Mesendoderm (in vitro differentiated cells): Measurements from ENCODE around the gene HAND1.

Experiments used
- DNase-seq: peaks from one replicate; pipeline ENCODE4 v3.0.0; 2013
- H2AK5ac ChIP-seq: 2 replicates; pipeline ENCODE4 v1.6.1; 2013; ENCODE audit warnings: low read length, inconsistent platforms
- H2BK120ac ChIP-seq: 2 replicates; pipeline ENCODE4 v1.6.1; 2013; ENCODE audit warnings: low read depth, mild to moderate bottlenecking, low read length, moderate library complexity, mixed read lengths
- H2BK15ac ChIP-seq: replicated peaks from 2 replicates; pipeline ENCODE4 v1.6.1; 2013; ENCODE audit warnings: low read depth, mild to moderate bottlenecking, moderate library complexity
- H2BK5ac ChIP-seq: 2 replicates; pipeline ENCODE4 v1.6.1; 2013; ENCODE audit warnings: low read length, inconsistent platforms
- H3K18ac ChIP-seq: 2 replicates; pipeline ENCODE4 v1.6.1; 2013; ENCODE audit warnings: mild to moderate bottlenecking, low read length, mixed read lengths
- H3K23ac ChIP-seq: one replicate; pipeline ENCODE4 v1.6.1; 2013; ENCODE audit warnings: low read length
- H3K27ac ChIP-seq: 2 replicates; pipeline ENCODE4 v1.5.1; 2013; ENCODE audit warnings: low read depth, mild to moderate bottlenecking, inconsistent platforms, low read length, moderate library complexity
- H3K27me3 ChIP-seq: 2 replicates; pipeline ENCODE4 v1.6.1; 2013; ENCODE audit warnings: low read length, control low read depth, mild to moderate bottlenecking, inconsistent platforms; ENCODE audit not compliant: insufficient read depth, poor library complexity
- H3K36me3 ChIP-seq: 2 replicates; pipeline ENCODE4 v1.6.1; 2013; ENCODE audit warnings: low read length, inconsistent platforms; ENCODE audit not compliant: control insufficient read depth, insufficient read depth
- H3K4ac ChIP-seq: one replicate; pipeline ENCODE4 v1.6.1; 2013; ENCODE audit warnings: low read depth, mild to moderate bottlenecking, low read length, moderate library complexity
- H3K4me1 ChIP-seq: 2 replicates; pipeline ENCODE4 v1.6.1; 2013; ENCODE audit warnings: low read depth, low read length, inconsistent platforms; ENCODE audit not compliant: control insufficient read depth
- H3K4me2 ChIP-seq: 2 replicates; pipeline ENCODE4 v1.6.1; 2013; ENCODE audit warnings: low read length
- H3K4me3 ChIP-seq: 2 replicates; pipeline ENCODE4 v1.5.1; 2013; ENCODE audit warnings: mild to moderate bottlenecking, low read length
- H3K56ac ChIP-seq: one replicate; pipeline ENCODE4 v1.6.1; 2013; ENCODE audit warnings: low read length
- H3K79me1 ChIP-seq: 2 replicates; pipeline ENCODE4 v1.6.1; 2013; ENCODE audit warnings: low read length, inconsistent platforms
- H3K79me2 ChIP-seq: 2 replicates; pipeline ENCODE4 v1.6.1; 2013; ENCODE audit warnings: mild to moderate bottlenecking, low read length; ENCODE audit not compliant: control insufficient read depth, insufficient read depth
- H3K9ac ChIP-seq: 2 replicates; pipeline ENCODE4 v1.6.1; 2013; ENCODE audit warnings: low read length, inconsistent platforms
- H4K5ac ChIP-seq: one replicate; pipeline ENCODE4 v1.6.1; 2013; ENCODE audit warnings: low read length
- H4K8ac ChIP-seq: one replicate; pipeline ENCODE4 v1.6.1; 2013; ENCODE audit warnings: low read depth, mild to moderate bottlenecking, control low read depth, low read length, moderate library complexity
- WGBS: extraction: QIAGEN DNeasy Blood & Tissue Kit; methylation state at CpG from one replicate; pipeline ENCODE4 v1.1.7; 2013; ENCODE audit warnings: low lambda C conversion rate, missing lambda C conversion rate; ENCODE audit not compliant: insufficient coverage; ENCODE audit errors: extremely low coverage; 5-methylcytosine and 5-hydroxymethylcytosine counted together

The HAND1 gene

DNA sequence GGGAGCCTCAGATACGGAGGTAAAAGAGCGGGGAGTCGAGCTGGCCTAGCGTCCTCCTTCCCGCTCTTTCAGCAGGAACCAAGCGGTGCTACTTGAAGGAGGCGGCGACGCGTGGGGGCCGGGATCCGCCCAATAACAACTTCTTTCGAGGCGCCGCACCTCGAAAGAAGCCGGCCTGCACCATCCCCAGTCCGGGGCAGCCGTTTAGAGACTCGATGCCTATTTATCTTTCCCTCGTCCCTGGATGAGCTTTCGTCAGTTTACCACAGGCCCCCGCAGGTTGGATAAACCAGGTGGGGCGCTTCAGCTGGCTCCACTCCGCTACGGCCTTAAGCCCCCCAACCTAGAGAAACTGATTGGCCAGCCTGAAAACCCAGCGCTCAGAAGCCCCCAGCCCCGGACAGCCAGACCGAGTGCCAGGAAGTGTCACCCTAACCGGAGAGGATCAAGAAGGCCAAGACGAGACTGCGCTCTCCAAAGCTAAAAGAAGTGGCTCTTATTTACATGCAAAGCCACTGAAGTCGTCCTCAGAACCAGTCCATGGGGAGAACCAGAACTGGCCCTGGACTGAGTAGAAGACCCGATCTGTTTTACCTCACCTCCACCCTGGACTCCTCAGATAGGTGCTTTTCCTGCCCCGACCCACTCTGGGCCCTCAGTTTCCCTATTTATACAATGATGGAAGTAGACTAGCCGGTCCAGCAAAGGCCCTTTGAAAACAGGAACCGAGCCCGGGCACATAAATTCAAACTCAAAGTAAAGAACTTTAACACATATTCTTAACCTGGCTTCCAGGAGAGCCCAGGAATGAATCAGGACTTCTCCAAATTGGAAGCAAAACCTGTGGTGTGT lies 1.4 kb downstream of the HAND1 start:
- H3K27ac ChIP-seq, result no peak overlapping the region
- no peaks in the 10 kb centered on the region for H3K36me3 ChIP-seq
- no CpG with 5 or more reads among the region's 38 CpGs for WGBS
- H3K79me1 ChIP-seq, result peaks cover 3% of the 10 kb centered on the region
- peak overlapping the region; percentile 42 for H3K18ac ChIP-seq
- H2BK15ac ChIP-seq, result no peak overlapping the region
- H3K23ac ChIP-seq, result no peak overlapping the region
- H2BK5ac ChIP-seq, result no peak overlapping the region
- peak overlapping the region; percentile 43 for H3K4me3 ChIP-seq
- H2BK120ac ChIP-seq, result no peak overlapping the region
- no peak overlapping the region for H4K5ac ChIP-seq
- H3K9ac ChIP-seq, result peak overlapping the region; percentile 71
- no peak overlapping the region for H4K8ac ChIP-seq
- H3K79me2 ChIP-seq, result peaks cover 20% of the 10 kb centered on the region
- DNase-seq, result peak; percentile 59
- H3K4ac ChIP-seq, result peak overlapping the region; percentile 21
- H3K4me2 ChIP-seq, result peak overlapping the region; percentile 42
- peak overlapping the region; percentile 72 for H3K56ac ChIP-seq
- H3K27me3 ChIP-seq, result peaks cover 49% of the 10 kb centered on the region
- no peak overlapping the region for H2AK5ac ChIP-seq
- peaks cover 19% of the 10 kb centered on the region for H3K4me1 ChIP-seq

DNA sequence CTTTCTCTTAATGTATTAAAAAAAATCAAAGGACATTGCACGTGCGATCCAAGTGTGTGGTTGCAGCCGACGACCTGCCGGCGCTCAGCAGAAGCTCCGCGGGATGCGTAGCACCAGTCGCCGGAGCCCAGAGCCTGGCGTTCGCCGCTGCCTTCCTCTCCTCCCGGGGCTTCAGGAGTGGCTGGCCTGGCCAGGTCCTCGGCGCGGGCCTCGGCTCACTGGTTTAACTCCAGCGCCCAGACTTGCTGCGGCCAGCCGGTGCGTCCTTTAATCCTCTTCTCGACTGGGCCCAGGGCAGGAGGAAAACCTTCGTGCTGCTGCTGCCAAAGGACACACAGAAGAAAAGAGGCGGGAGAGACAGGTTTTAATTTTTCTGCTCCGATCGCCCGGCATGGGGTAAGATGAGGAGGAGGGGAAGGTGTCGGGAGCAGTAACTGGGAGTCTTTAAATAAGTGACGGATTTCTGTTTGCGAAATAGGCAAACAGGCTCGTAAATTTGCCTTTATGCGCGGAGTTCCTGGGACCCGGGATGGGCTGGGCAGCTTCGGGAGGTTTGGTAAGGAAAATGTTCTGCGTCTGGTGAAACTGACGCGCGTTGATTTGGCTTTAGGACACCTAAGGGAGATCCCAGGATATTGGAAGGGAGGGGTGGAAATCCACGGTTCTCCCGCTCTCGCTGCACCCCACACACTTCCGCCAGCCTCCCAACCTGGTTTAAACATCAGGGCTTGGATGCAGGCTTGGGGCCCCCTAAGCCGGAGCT lies 2.3 kb downstream of the HAND1 start:
- H2BK5ac ChIP-seq, result no peak overlapping the region
- peaks cover 46% of the 10 kb centered on the region for H3K27me3 ChIP-seq
- H3K27ac ChIP-seq, result no peak overlapping the region
- DNase-seq, result peak; percentile 72
- H3K4me3 ChIP-seq, result peak overlapping the region; percentile 43
- no peak overlapping the region for H2BK120ac ChIP-seq
- H2AK5ac ChIP-seq, result no peak overlapping the region
- peak overlapping the region; percentile 21 for H3K4ac ChIP-seq
- peaks cover 3% of the 10 kb centered on the region for H3K79me1 ChIP-seq
- H4K8ac ChIP-seq, result no peak overlapping the region
- peak overlapping the region; percentile 72 for H3K56ac ChIP-seq
- no peaks in the 10 kb centered on the region for H3K36me3 ChIP-seq
- H3K79me2 ChIP-seq, result peaks cover 20% of the 10 kb centered on the region
- H2BK15ac ChIP-seq, result no peak overlapping the region
- peak overlapping the region; percentile 42 for H3K18ac ChIP-seq
- H3K4me1 ChIP-seq, result peaks cover 16% of the 10 kb centered on the region
- peak overlapping the region; percentile 82 for H3K23ac ChIP-seq
- H3K4me2 ChIP-seq, result peak overlapping the region; percentile 42
- peak overlapping the region; percentile 71 for H3K9ac ChIP-seq
- WGBS, result no CpG with 5 or more reads among the region's 46 CpGs
- H4K5ac ChIP-seq, result no peak overlapping the region

DNA sequence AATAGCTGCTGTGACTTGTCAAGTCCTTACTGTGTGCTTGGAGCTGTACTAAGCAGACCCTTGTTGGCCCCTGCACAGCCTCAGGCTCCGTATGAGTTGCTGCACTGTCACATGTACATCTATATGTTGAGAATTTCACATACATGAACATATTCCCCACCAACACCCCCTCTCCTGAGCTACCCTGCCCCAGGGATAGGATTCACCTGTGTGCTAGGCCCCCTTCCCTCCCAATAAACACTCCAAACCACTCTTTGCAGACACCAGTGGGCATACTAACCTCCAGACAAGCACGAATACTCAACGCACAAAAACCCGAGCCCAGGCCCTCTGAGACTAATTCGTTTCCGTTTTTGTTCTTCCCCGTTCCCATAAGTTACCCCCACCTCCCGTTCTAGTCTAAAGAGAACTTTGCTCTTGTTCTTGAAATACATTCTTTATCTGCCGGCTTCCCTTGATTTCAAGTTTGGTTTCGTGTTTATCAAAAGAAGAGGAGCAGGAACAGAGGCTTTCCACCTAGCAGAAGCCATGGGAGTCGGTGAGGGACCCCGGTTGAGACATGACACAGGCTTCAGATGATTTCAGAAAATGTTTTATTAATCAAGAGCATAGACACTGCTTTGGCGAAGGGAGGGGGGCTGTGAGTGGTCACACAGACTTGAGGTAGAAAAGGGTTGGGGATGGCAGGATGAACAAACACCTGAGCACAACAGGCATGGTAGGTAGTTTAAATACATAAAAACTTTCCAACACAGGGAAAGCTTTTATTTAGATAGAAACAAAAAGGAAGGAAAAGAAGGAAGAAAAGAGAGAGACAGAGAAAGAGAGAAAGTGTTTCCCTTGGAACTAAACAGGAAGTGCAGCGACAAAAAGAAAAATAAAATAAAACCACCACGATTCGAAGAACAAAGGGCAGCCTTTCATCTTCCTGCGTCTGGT lies 3.4 kb downstream of the HAND1 start:
- Histone ChIP-seq H3K4me2 (peak overlapping the region; percentile 41), H3K4me1 (peaks cover 13% of the 10 kb centered on the region), H3K79me2 (peaks cover 20% of the 10 kb centered on the region), H2BK120ac (peak overlapping the region; percentile 34), H3K27me3 (peaks cover 47% of the 10 kb centered on the region), H2BK15ac (no peak overlapping the region), H3K4ac (no peak overlapping the region), H3K4me3 (no peak overlapping the region), H4K5ac (no peak overlapping the region), H2BK5ac (no peak overlapping the region), H3K36me3 (no peaks in the 10 kb centered on the region), H3K18ac (peak overlapping the region; percentile 42), H3K56ac (peak overlapping the region; percentile 84), H4K8ac (no peak overlapping the region), H3K27ac (no peak overlapping the region), H3K23ac (peak overlapping the region; percentile 3), H3K79me1 (peaks cover 3% of the 10 kb centered on the region), H3K9ac (peak overlapping the region; percentile 71), H2AK5ac (peak overlapping the region; percentile 76)
- no CpG with 5 or more reads among the region's 17 CpGs for WGBS
- peak; percentile 18 for DNase-seq

DNA sequence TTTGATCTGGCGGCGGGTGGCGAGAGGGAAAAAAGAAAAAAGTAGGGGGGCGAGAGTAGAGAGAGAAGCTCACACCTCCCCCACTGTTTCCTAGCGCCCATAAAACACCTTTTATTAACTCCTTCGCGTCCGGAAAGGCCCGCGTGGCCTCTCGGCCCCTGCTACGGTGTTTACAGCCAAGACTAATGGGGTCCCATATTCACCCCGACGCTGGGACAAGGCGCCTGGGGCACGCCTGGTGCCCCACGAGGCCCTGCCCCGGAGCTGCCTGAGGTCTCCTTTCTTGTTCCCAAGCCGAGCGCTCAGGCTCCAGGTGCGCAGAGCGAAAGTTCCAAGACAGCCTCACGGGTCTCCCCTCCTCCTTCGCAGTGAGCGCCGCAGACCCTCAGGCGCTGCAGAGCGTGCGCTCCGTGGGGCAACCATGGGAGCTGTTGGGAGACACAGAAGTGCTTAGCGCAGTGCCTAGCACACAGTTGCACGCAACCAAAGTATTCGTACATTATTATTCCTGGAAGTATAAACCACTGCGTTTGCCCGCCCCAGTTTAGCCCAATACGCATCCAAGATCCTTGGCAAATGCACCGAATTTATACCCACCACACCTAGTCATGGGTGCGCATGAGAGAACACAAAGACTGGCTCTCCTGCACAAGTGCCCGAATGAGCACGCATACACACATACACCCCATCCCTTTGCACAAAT lies 4.3 kb downstream of the HAND1 start:
- H3K79me1 ChIP-seq, result peaks cover 3% of the 10 kb centered on the region
- H3K18ac ChIP-seq, result no peak overlapping the region
- no CpG with 5 or more reads among the region's 40 CpGs for WGBS
- peak overlapping the region; percentile 22 for H3K4me3 ChIP-seq
- peak overlapping the region; percentile 79 for H3K4me2 ChIP-seq
- peaks cover 44% of the 10 kb centered on the region for H3K27me3 ChIP-seq
- H3K4ac ChIP-seq, result peak overlapping the region; percentile 38
- peak overlapping the region; percentile 60 for H3K9ac ChIP-seq
- peak overlapping the region; percentile 81 for H2AK5ac ChIP-seq
- peak; percentile 60 for DNase-seq
- H3K23ac ChIP-seq, result peak overlapping the region; percentile 52
- H3K36me3 ChIP-seq, result no peaks in the 10 kb centered on the region
- H3K27ac ChIP-seq, result no peak overlapping the region
- H4K5ac ChIP-seq, result no peak overlapping the region
- no peak overlapping the region for H4K8ac ChIP-seq
- no peak overlapping the region for H2BK15ac ChIP-seq
- H3K79me2 ChIP-seq, result peaks cover 20% of the 10 kb centered on the region
- peaks cover 12% of the 10 kb centered on the region for H3K4me1 ChIP-seq
- no peak overlapping the region for H2BK120ac ChIP-seq
- peak overlapping the region; percentile 84 for H3K56ac ChIP-seq
- no peak overlapping the region for H2BK5ac ChIP-seq
